ENCODE measurements around the gene TXNDC17. TPM values are rescaled to one million over a fixed set of nuclear protein-coding genes. Genes with fewer than 3 reads are reported as not detected.

The TXNDC17 gene
- total and polyA plus RNA-seq, 2 of the 4 experiments (the other 2 are of a cell fraction) = 45.0 to 494 TPM

DNA sequence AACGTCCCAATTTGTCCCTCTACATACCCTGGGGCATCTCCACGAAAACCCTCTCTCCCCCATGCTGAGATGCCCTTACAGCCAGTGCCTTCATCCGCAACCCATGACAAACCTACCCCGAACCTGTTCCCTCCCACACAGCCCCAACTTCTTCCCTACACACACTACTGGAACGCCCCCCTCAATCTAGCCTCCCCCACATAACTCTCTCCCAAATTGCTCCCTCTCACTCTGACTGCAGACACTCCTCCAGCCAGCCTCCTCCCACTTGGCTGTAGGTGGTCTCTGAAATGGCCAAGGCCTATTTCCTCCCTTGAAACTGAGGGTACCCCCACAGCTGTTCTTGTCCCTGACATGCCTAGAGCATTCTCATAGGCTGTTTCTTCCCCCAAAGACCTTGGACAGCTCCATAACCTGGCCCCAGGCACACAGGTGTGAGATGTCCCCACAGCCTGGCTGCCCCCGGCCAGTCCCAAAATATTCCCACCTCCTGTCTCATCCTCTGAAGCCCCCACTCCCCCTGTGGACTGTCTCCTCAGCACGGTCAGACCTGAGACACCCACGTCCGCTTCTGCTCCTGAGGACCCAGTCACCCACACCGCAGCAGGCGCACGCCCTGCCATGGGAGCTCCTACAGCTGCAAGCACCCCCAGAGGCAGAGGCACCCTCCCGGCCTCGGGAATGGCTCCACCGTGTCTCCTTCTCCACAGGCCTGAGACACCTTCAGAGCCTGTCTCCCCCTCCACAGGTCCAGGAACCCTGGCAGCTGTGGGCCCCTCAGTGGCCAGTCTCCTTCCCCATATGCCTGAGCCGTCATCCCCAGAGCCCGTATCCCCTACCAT is 4.0 kb upstream of the TXNDC17 start:
- Histone ChIP-seq H2BK20ac (ENCODE audit: low read depth, low read length) (no peak overlapping the region), H4K5ac (ENCODE audit: low read depth, low read length) (no peak overlapping the region), H3K56ac (ENCODE audit: extremely low read depth, insufficient read depth, low read length) (no peak overlapping the region), H3K9ac (ENCODE audit: low read depth, low read length) (no peak overlapping the region), H3K36me3 (ENCODE audit: control insufficient read depth, insufficient read depth, low read length) (peaks cover 14% of the 10 kb centered on the region), H3K9me3 (ENCODE audit: control insufficient read depth, insufficient read depth, low read length) (no peaks in the 10 kb centered on the region), H4K91ac (ENCODE audit: insufficient read depth, low read depth, low read length) (no peak overlapping the region), H4K8ac (ENCODE audit: low read depth in 2 of 2, low read length in 2 of 2) (no peak overlapping the region), H2AK5ac (ENCODE audit: low read depth, low read length) (no peak overlapping the region), H2BK5ac (ENCODE audit: low read depth, low read length, poor library complexity, severe bottlenecking) (no peak overlapping the region), H2AFZ (replicated peaks; ENCODE audit: low read length, poor library complexity) (no peak overlapping the region), H3K18ac (ENCODE audit: low read depth, low read length) (no peak overlapping the region), H2BK120ac (ENCODE audit: low read depth, low read length) (no peak overlapping the region), H3K4me3 (ENCODE audit: insufficient read depth, low read depth, low read length) (no peak overlapping the region), H3K9me1 (ENCODE audit: insufficient read depth, low read length) (0 out of 2 replicates have a peak, but pooled peaks cover 5% of the 10 kb centered on the region), H3K27me3 (ENCODE audit: control insufficient read depth, insufficient read depth, low read length) (no peaks in the 10 kb centered on the region), H3K27ac (ENCODE audit: insufficient read depth, low read length) (no peak overlapping the region), H3K4ac (ENCODE audit: low read depth, low read length) (no peak overlapping the region), H2AK9ac (replicated peaks; ENCODE audit: low read depth, low read length, poor library complexity) (no peak overlapping the region), H3K79me1 (ENCODE audit: low read depth in 1 of 2, low read length in 2 of 2) (peaks cover 9 to 65% of the 10 kb centered on the region in 2 experiments), H3K4me1 (ENCODE audit: control insufficient read depth, insufficient read depth, low read length) (peaks cover 9% of the 10 kb centered on the region), H4K20me1 (ENCODE audit: insufficient read depth, low read length) (no peaks in the 10 kb centered on the region; the same call in 1 of the 2 replicates), H3K4me2 (ENCODE audit: low read depth, low read length) (no peak overlapping the region), H3K14ac (replicated peaks; ENCODE audit: low read depth, low read length) (no peak overlapping the region), H2BK15ac (ENCODE audit: low read depth, low read length) (no peak overlapping the region), H3K23ac (ENCODE audit: low read depth, low read length) (no peak overlapping the region)
- CTCF ChIA-PET = no interaction called here
- intact Hi-C loops (cut with micrococcal nuclease) (no loop called here), in situ Hi-C loops (cut with MboI; ENCODE audit: low sequenced_read_pairs) (no loop called here), dilution Hi-C loops (cut with HindIII; ENCODE audit: low sequenced_read_pairs, unreplicated experiment) (no loop called here)
- POLR2A ChIA-PET (ENCODE audit: unreplicated experiment) = no interaction called here
- ATAC-seq (ENCODE audit: low read depth) = no peak
- no peak for DNase-seq
- BruUV-seq (replicated peaks) = no TSS peak
- WGBS, 2 experiments (ENCODE audit: extremely low coverage in 2 of 2, insufficient read length in 1 of 2) = 94% methylated on average over 10 of the region's 17 CpGs; no CpG with 5 or more reads in 1 of the 2 experiments
- no peak for TF ChIP-seq POLR2A (IDR thresholded peaks at IDR 0.05; ENCODE audit: low read depth, low read length)
- no peak for TF ChIP-seq RCOR1 (IDR thresholded peaks at IDR 0.05; ENCODE audit: insufficient replicate concordance, low read length)
- no peak for TF ChIP-seq RFX5 (IDR thresholded peaks at IDR 0.05; ENCODE audit: low read depth, low read length)
- TF ChIP-seq NFE2L2 (IDR thresholded peaks at IDR 0.05; ENCODE audit: low read depth, low read length) = no peak
- TF ChIP-seq SMC3 (IDR thresholded peaks at IDR 0.05; ENCODE audit: low read depth, low read length) = no peak
- no peak for TF ChIP-seq USF2 (IDR thresholded peaks at IDR 0.05; ENCODE audit: low read depth, low read length)
- TF ChIP-seq MXI1 (IDR thresholded peaks at IDR 0.05; ENCODE audit: borderline replicate concordance, low read depth, low read length) = no peak
- TF ChIP-seq, protein P1, sequence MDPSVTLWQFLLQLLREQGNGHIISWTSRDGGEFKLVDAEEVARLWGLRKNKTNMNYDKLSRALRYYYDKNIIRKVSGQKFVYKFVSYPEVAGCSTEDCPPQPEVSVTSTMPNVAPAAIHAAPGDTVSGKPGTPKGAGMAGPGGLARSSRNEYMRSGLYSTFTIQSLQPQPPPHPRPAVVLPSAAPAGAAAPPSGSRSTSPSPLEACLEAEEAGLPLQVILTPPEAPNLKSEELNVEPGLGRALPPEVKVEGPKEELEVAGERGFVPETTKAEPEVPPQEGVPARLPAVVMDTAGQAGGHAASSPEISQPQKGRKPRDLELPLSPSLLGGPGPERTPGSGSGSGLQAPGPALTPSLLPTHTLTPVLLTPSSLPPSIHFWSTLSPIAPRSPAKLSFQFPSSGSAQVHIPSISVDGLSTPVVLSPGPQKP (IDR thresholded peaks at IDR 0.05; ENCODE audit: borderline replicate concordance, low read depth, low read length) = no peak
- TF ChIP-seq MAFK (IDR thresholded peaks at IDR 0.05; ENCODE audit: low read depth, low read length) = no peak
- TF ChIP-seq RAD21 (IDR thresholded peaks at IDR 0.05; ENCODE audit: low read length) = no peak
- TF ChIP-seq CEBPB (IDR thresholded peaks at IDR 0.05; ENCODE audit: low read depth, low read length) = no peak
- no peak for TF ChIP-seq CTCF (conservative IDR thresholded peaks at IDR 0.05; ENCODE audit: low read depth, low read length)
- TF ChIP-seq MAZ (IDR thresholded peaks at IDR 0.05; ENCODE audit: borderline replicate concordance, low read depth, low read length) = no peak
- TF ChIP-seq BHLHE40 (IDR thresholded peaks at IDR 0.05; ENCODE audit: low read depth, low read length) = no peak
- no peak for TF ChIP-seq CHD1 (IDR thresholded peaks at IDR 0.05; ENCODE audit: low read depth, low read length)

All from IMR-90 (cell line).